RKO (cell line): ENCODE data around the gene PDSS1.
A peak's percentile ranks its signal among the peaks of the same experiment; 100 is the strongest.

Experiments used
- DNase-seq: peaks from one replicate; pipeline ENCODE4 v3.0.0-alpha.2; 2016; ENCODE audit warnings: low spot score

Gene PDSS1

GRCh38 chr10:26699631-26700030 is 2.1 kb downstream of the PDSS1 start:
- DNase-seq = no peak

GRCh38 chr10:26700884-26701630 is 3.6 kb downstream of the PDSS1 start:
- DNase-seq = no peak

- DNase-seq = no peak
These were observed 5.6 kb downstream of the PDSS1 start for GRCh38 chr10:26703096-26703495.

GRCh38 chr10:26703974-26704373 is 6.5 kb downstream of the PDSS1 start:
- no peak for DNase-seq

GRCh38 chr10:26706206-26706605 is 8.7 kb downstream of the PDSS1 start:
- DNase-seq = no peak

- DNase-seq = no peak
These were observed 9.4 kb downstream of the PDSS1 start for GRCh38 chr10:26706936-26707335.

GRCh38 chr10:26711324-26711723 is 13.8 kb downstream of the PDSS1 start:
- no peak for DNase-seq

GRCh38 chr10:26714415-26715136 is 17.1 kb downstream of the PDSS1 start:
- DNase-seq = no peak

GRCh38 chr10:26715137-26715487 is 17.6 kb downstream of the PDSS1 start:
- DNase-seq = no peak

GRCh38 chr10:26717476-26717875 is 20.0 kb downstream of the PDSS1 start:
- DNase-seq = no peak

- no peak for DNase-seq
These were observed 24.1 kb downstream of the PDSS1 start for GRCh38 chr10:26721561-26721960.

- DNase-seq = no peak
These were observed 25.5 kb downstream of the PDSS1 start for GRCh38 chr10:26723016-26723415.

GRCh38 chr10:26725837-26726727 is 28.6 kb downstream of the PDSS1 start:
- peak; percentile 74 for DNase-seq

GRCh38 chr10:26727005-26727404 is 29.5 kb downstream of the PDSS1 start:
- DNase-seq = no peak

GRCh38 chr10:26728957-26729356 is 31.5 kb downstream of the PDSS1 start:
- no peak for DNase-seq

GRCh38 chr10:26729395-26729794 is 31.9 kb downstream of the PDSS1 start:
- no peak for DNase-seq

- no peak for DNase-seq
These were observed 33.1 kb downstream of the PDSS1 start for GRCh38 chr10:26730552-26730951.

- DNase-seq = no peak
These were observed 36.5 kb downstream of the PDSS1 start for GRCh38 chr10:26733750-26734568.

- DNase-seq = no peak
These were observed 37.9 kb downstream of the PDSS1 start for GRCh38 chr10:26735435-26735834.

- DNase-seq = peak; percentile 30
These were observed 40.2 kb downstream of the PDSS1 start for GRCh38 chr10:26737730-26738129.

GRCh38 chr10:26738301-26738911 is 40.9 kb downstream of the PDSS1 start:
- DNase-seq = no peak
